Choroid plexus epithelial cell (primary cell): ENCODE data around the gene EGFL7.

Source experiments
- DNase-seq: peaks from one replicate; pipeline ENCODE4 v3.0.0-alpha.2; 2010; ENCODE audit warnings: low read depth
- H3K4me3 ChIP-seq: 2 replicates; pipeline ENCODE4 v1.5.1; 2011; ENCODE audit warnings: low read depth, mild to moderate bottlenecking, control low read depth, low read length, moderate library complexity
- CTCF ChIP-seq: conservative IDR thresholded peaks from 2 replicates; pipeline ENCODE4 v1.5.1; 2011; ENCODE audit warnings: low read depth, mild to moderate bottlenecking, control low read depth, inconsistent platforms, low read length, moderate library complexity

Gene EGFL7

DNA sequence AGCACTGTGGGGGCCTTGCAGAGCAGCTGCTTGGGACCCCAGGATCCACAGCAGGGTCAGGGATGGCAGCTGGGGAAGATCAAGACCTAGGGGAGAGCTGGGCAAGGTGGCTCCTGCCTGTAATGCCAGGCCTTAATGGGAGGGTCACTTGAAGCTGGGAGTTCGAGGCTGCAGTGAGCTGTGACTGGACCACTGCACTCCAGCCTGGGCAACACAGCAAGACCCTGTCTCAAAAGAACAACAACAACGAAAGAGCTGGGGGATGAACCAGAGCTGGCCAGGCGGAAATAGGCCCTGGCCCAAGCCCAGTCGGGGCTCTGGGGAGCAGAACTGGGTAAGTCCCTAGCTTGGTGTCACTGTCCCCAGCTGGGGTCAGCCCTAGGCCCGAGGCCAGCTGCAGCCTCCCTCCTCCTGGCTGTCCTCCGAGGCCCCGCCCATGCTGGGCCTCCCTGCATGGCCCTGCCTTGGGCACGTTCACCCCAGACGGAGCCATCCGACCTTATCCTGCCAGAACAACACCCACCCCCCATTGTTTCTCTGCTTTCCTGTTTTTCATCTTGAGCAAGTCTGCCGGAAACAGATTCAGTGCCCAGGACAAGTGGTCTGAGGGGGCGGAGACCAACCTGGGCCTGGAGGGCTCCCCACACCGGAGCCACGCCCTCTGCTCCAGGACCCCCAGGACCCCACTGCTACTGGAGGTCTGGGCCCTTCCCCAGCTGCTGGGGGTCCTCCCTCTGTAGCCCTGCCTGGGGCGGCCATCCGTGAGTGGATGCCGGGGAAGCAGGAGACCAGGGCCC, 51.6 kb downstream of the EGFL7 start:
- H3K4me3 ChIP-seq: no peak overlapping the region
- TF ChIP-seq CTCF: no peak
- DNase-seq: no peak

DNA sequence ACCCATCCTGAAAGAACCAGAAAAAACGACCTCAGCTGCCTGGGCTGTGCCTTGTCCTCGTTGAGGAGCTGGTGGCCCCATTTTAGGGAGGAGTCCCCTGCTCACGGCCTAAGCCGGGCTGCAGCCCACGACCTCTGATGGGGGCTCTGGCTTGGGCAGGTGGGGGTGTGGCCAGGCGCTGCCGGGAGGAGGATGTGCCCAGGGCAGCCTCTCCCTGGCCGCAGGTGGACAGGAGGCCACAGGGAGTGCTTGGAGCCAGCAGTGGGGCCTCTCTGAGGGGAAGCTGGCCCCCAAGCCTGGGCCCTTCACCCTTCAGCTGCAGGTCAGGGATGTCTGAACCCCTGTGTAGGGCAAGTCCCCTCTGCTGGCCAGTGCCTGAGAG, 52.2 kb downstream of the EGFL7 start:
- no peak for DNase-seq
- no peak for TF ChIP-seq CTCF
- no peak overlapping the region for H3K4me3 ChIP-seq

GRCh38 chr9:136717399-136717798, 54.7 kb downstream of the EGFL7 start:
- DNase-seq: no peak
- no peak for TF ChIP-seq CTCF
- H3K4me3 ChIP-seq: no peak overlapping the region

GRCh38 chr9:136718345-136719194, 55.9 kb downstream of the EGFL7 start:
- H3K4me3 ChIP-seq: no peak overlapping the region
- TF ChIP-seq CTCF: no peak
- no peak for DNase-seq

- TF ChIP-seq CTCF: no peak
- no peak overlapping the region for H3K4me3 ChIP-seq
- no peak for DNase-seq
Observed at GRCh38 chr9:136719195-136719880, 56.6 kb downstream of the EGFL7 start.

- DNase-seq: no peak
- no peak overlapping the region for H3K4me3 ChIP-seq
- TF ChIP-seq CTCF: no peak
Observed at GRCh38 chr9:136720251-136720897, 57.7 kb downstream of the EGFL7 start.
